Activated T-helper 17 cell treated with anti-CD3 and anti-CD28 coated beads, Interleukin-2, amount 50 U/mL, for 72 hours (primary cell): Measurements from ENCODE around the gene VWA3A. TPM values are rescaled to one million over a fixed set of nuclear protein-coding genes. Genes with fewer than 3 reads are reported as not detected.
"Not testable (repeated sequence)": the region's sequence is repeated elsewhere in the genome, so short reads cannot be mapped to it uniquely, and the experiment has no call there.

Experiments
- ATAC-seq: fragments of 150-1000 bp; cut with Tn5 transposase; replicated peaks from 2 replicates; pipeline ENCODE4 v1.10.0; 2021; ENCODE audit warnings: mild to moderate bottlenecking, moderate library complexity
- H3K27ac Mint-ChIP-seq: one replicate; pipeline ENCODE4 v1.8.0; 2022; ENCODE audit warnings: mixed read lengths
- H3K27me3 Mint-ChIP-seq: one replicate; pipeline ENCODE4 v1.8.0; 2022; ENCODE audit warnings: mixed read lengths
- H3K36me3 Mint-ChIP-seq: one replicate; pipeline ENCODE4 v1.8.0; 2022; ENCODE audit warnings: low read depth, mild to moderate bottlenecking, mixed read lengths
- H3K4me1 Mint-ChIP-seq: one replicate; pipeline ENCODE4 v1.8.0; 2022; ENCODE audit warnings: mixed read lengths
- H3K4me3 Mint-ChIP-seq: one replicate; pipeline ENCODE4 v1.8.0; 2022; ENCODE audit warnings: mild to moderate bottlenecking, mixed read lengths
- H3K9me3 Mint-ChIP-seq: one replicate; pipeline ENCODE4 v1.8.0; 2022; ENCODE audit warnings: mixed read lengths
- total RNA-seq, 2 donors: library from RNA; stranded (reverse); gene quantifications; one replicate each; pipeline ENCODE4 v1.2.3, GENCODE V29; 2022

Gene VWA3A
- total RNA-seq, result not detected

GRCh38 chr16:22092143-22092933, at the start of gene VWA3A:
VWA3A (plus strand) TSS chr16:22092541; CDS start chr16:22092638, 97 bp downstream.
- no peaks in the 10 kb centered on the region for H3K9me3 Mint-ChIP-seq
- peaks cover 4% of the 10 kb centered on the region for H3K36me3 Mint-ChIP-seq
- H3K4me3 Mint-ChIP-seq, result no peak within 1 kb of the TSS
- no peak within 1 kb of the TSS for H3K27ac Mint-ChIP-seq
- ATAC-seq, result no peak
- H3K27me3 Mint-ChIP-seq, result peaks cover 7% of the 10 kb centered on the region
- no peaks in the 10 kb centered on the region for H3K4me1 Mint-ChIP-seq

- H3K4me3 Mint-ChIP-seq, H3K27ac Mint-ChIP-seq, H3K36me3 Mint-ChIP-seq, H3K9me3 Mint-ChIP-seq, H3K27me3 Mint-ChIP-seq, ATAC-seq, H3K4me1 Mint-ChIP-seq: not testable (repeated sequence)
Measured at GRCh38 chr16:22043882-22044281, 48.5 kb upstream of the VWA3A start.

- H3K9me3 Mint-ChIP-seq, H3K36me3 Mint-ChIP-seq, ATAC-seq, H3K4me1 Mint-ChIP-seq, H3K27ac Mint-ChIP-seq, H3K27me3 Mint-ChIP-seq, H3K4me3 Mint-ChIP-seq: not testable (repeated sequence)
Measured at GRCh38 chr16:22045888-22046287, 46.5 kb upstream of the VWA3A start.

GRCh38 chr16:22050963-22051362, 41.4 kb upstream of the VWA3A start:
- Mint-ChIP-seq H3K27me3 (no peaks in the 10 kb centered on the region), H3K4me3 (no peak overlapping the region), H3K36me3 (no peaks in the 10 kb centered on the region), H3K27ac (no peak overlapping the region), H3K4me1 (peaks cover 15% of the 10 kb centered on the region), H3K9me3 (no peaks in the 10 kb centered on the region)
- ATAC-seq, result no peak

GRCh38 chr16:22052980-22053379, 39.4 kb upstream of the VWA3A start:
- H3K4me1 Mint-ChIP-seq, result peaks cover 15% of the 10 kb centered on the region
- no peaks in the 10 kb centered on the region for H3K9me3 Mint-ChIP-seq
- H3K27ac Mint-ChIP-seq, result peak overlapping the region; percentile 41
- no peaks in the 10 kb centered on the region for H3K27me3 Mint-ChIP-seq
- no peak for ATAC-seq
- H3K36me3 Mint-ChIP-seq, result no peaks in the 10 kb centered on the region
- no peak overlapping the region for H3K4me3 Mint-ChIP-seq

- Mint-ChIP-seq H3K27ac (peak overlapping the region; percentile 89), H3K36me3 (no peaks in the 10 kb centered on the region), H3K4me1 (peaks cover 20% of the 10 kb centered on the region), H3K9me3 (no peaks in the 10 kb centered on the region), H3K4me3 (peak overlapping the region; percentile 57), H3K27me3 (no peaks in the 10 kb centered on the region)
- ATAC-seq, result peak; percentile 70
Measured at GRCh38 chr16:22053921-22054341, 38.4 kb upstream of the VWA3A start.

- ATAC-seq, result peak; percentile 85
- Mint-ChIP-seq H3K4me3 (peak overlapping the region; percentile 57), H3K27me3 (no peaks in the 10 kb centered on the region), H3K4me1 (peaks cover 27% of the 10 kb centered on the region), H3K9me3 (no peaks in the 10 kb centered on the region), H3K36me3 (no peaks in the 10 kb centered on the region), H3K27ac (peak overlapping the region; percentile 89)
Measured at GRCh38 chr16:22054847-22055590, 37.3 kb upstream of the VWA3A start.

GRCh38 chr16:22055881-22056280, 36.5 kb upstream of the VWA3A start:
- peak; percentile 34 for ATAC-seq
- peak overlapping the region; percentile 57 for H3K4me3 Mint-ChIP-seq
- peak overlapping the region; percentile 89 for H3K27ac Mint-ChIP-seq
- no peaks in the 10 kb centered on the region for H3K9me3 Mint-ChIP-seq
- peaks cover 27% of the 10 kb centered on the region for H3K4me1 Mint-ChIP-seq
- H3K27me3 Mint-ChIP-seq, result no peaks in the 10 kb centered on the region
- H3K36me3 Mint-ChIP-seq, result no peaks in the 10 kb centered on the region

- Mint-ChIP-seq H3K4me1 (peaks cover 11% of the 10 kb centered on the region), H3K9me3 (peaks cover 3% of the 10 kb centered on the region), H3K27ac (no peak overlapping the region), H3K4me3 (no peak overlapping the region), H3K36me3 (peaks cover 26% of the 10 kb centered on the region), H3K27me3 (no peaks in the 10 kb centered on the region)
- no peak for ATAC-seq
Measured at GRCh38 chr16:22063888-22064467, 28.4 kb upstream of the VWA3A start.

GRCh38 chr16:22065252-22065651, 27.1 kb upstream of the VWA3A start:
- Mint-ChIP-seq H3K27ac (no peak overlapping the region), H3K27me3 (no peaks in the 10 kb centered on the region), H3K9me3 (peaks cover 3% of the 10 kb centered on the region), H3K36me3 (peaks cover 26% of the 10 kb centered on the region), H3K4me1 (peaks cover 5% of the 10 kb centered on the region), H3K4me3 (no peak overlapping the region)
- no peak for ATAC-seq

- Mint-ChIP-seq H3K27me3 (no peaks in the 10 kb centered on the region), H3K36me3 (peaks cover 17% of the 10 kb centered on the region), H3K4me3 (no peak overlapping the region), H3K4me1 (no peaks in the 10 kb centered on the region), H3K27ac (no peak overlapping the region), H3K9me3 (peaks cover 3% of the 10 kb centered on the region)
- ATAC-seq, result no peak
Measured at GRCh38 chr16:22070361-22071330, 21.7 kb upstream of the VWA3A start.

- H3K27ac Mint-ChIP-seq, result no peak overlapping the region
- H3K27me3 Mint-ChIP-seq, result no peaks in the 10 kb centered on the region
- ATAC-seq, result no peak
Measured at GRCh38 chr16:22071331-22071910, 20.9 kb upstream of the VWA3A start.

GRCh38 chr16:22073350-22073749, 19.0 kb upstream of the VWA3A start:
- ATAC-seq, result no peak
- Mint-ChIP-seq H3K9me3 (no peaks in the 10 kb centered on the region), H3K4me1 (no peaks in the 10 kb centered on the region), H3K36me3 (no peaks in the 10 kb centered on the region), H3K4me3 (no peak overlapping the region), H3K27ac (peak overlapping the region; percentile 32), H3K27me3 (no peaks in the 10 kb centered on the region)

More at GRCh38 chr16:22071331-22071910, 20.9 kb upstream of the VWA3A start:
- Mint-ChIP-seq H3K4me1 (no peaks in the 10 kb centered on the region), H3K9me3 (peaks cover 3% of the 10 kb centered on the region), H3K4me3 (no peak overlapping the region), H3K36me3 (peaks cover 9% of the 10 kb centered on the region)
